Stimulated activated CD4-positive, alpha-beta T cell treated with anti-CD3 and anti-CD28 coated beads, Interleukin-1b, Interleukin-23, amount 100 ng/mL, for 1 hour (primary cell): ENCODE measurements around the gene ADAM10.

Experiments used
- DNase-seq, 2 donors: peaks; one replicate each; pipeline ENCODE4 v3.0.0-alpha.2; 2020; ENCODE audit warnings: low read depth in 2 of 2

The ADAM10 gene

GRCh38 chr15:58758141-58758540 is 8.6 kb upstream of the ADAM10 start:
- DNase-seq = no peak

- DNase-seq = no peak
Measured at GRCh38 chr15:58755956-58756355, 6.4 kb upstream of the ADAM10 start.

- no peak for DNase-seq
Measured at GRCh38 chr15:58755350-58755749, 5.8 kb upstream of the ADAM10 start.

GRCh38 chr15:58752716-58753115 is 3.2 kb upstream of the ADAM10 start:
- DNase-seq = no peak

- DNase-seq = no peak
Measured at GRCh38 chr15:58748852-58749531, 515 bp downstream of the ADAM10 start.

- no peak for DNase-seq
Measured at GRCh38 chr15:58748040-58748851, 1.3 kb downstream of the ADAM10 start.

GRCh38 chr15:58746174-58746573 is 3.3 kb downstream of the ADAM10 start:
- no peak for DNase-seq

GRCh38 chr15:58742819-58743502 is 6.5 kb downstream of the ADAM10 start:
- no peak for DNase-seq

GRCh38 chr15:58742022-58742813 is 7.3 kb downstream of the ADAM10 start:
- no peak for DNase-seq

- DNase-seq = no peak
Measured at GRCh38 chr15:58741032-58741431, 8.5 kb downstream of the ADAM10 start.

GRCh38 chr15:58740436-58740835 is 9.1 kb downstream of the ADAM10 start:
- no peak for DNase-seq

- no peak for DNase-seq
Measured at GRCh38 chr15:58738046-58738707, 11.3 kb downstream of the ADAM10 start.

GRCh38 chr15:58737298-58737697 is 12.2 kb downstream of the ADAM10 start:
- no peak for DNase-seq

- no peak for DNase-seq
Measured at GRCh38 chr15:58736018-58736643, 13.4 kb downstream of the ADAM10 start.

- no peak for DNase-seq
Measured at GRCh38 chr15:58734859-58735258, 14.6 kb downstream of the ADAM10 start.

GRCh38 chr15:58732625-58733363 is 16.7 kb downstream of the ADAM10 start:
- no peak for DNase-seq

GRCh38 chr15:58731756-58732535 is 17.6 kb downstream of the ADAM10 start:
- DNase-seq = no peak

GRCh38 chr15:58726867-58727266 is 22.6 kb downstream of the ADAM10 start:
- no peak for DNase-seq

- DNase-seq = no peak
Measured at GRCh38 chr15:58724466-58724865, 25.0 kb downstream of the ADAM10 start.
